GM12878 (cell line): ENCODE measurements around the gene BORCS8. TPM values are rescaled to one million over a fixed set of nuclear protein-coding genes. Genes with fewer than 3 reads are reported as not detected.

Experiments
- BHLHE40 ChIP-seq, 2 experiments: fragments of 450-650 bp in 1 of 2; IDR thresholded peaks; 2 replicates each; pipeline ENCODE4 v1.6.1; 2011 to 2017; ENCODE audit warnings: low read depth in 2 of 2, borderline replicate concordance in 1 of 2, improper control_type of control experiment in 1 of 2, low read length in 1 of 2, mild to moderate bottlenecking in 1 of 2
- CBX5 ChIP-seq: sonication (generic); IDR thresholded peaks from 2 replicates; pipeline ENCODE4 v1.6.1; 2016; ENCODE audit warnings: low read depth, moderate library complexity, mild to moderate bottlenecking, inconsistent platforms
- E4F1 ChIP-seq: fragments of 450-650 bp; IDR thresholded peaks from 2 replicates; pipeline ENCODE4 v1.6.1; 2018; ENCODE audit warnings: borderline replicate concordance, mild to moderate bottlenecking; ENCODE audit not compliant: partially characterized antibody
- HDAC2 ChIP-seq: fragments of 200-600 bp; sonication (generic); IDR thresholded peaks from 2 replicates; pipeline ENCODE4 v1.6.1; 2017
- KDM1A ChIP-seq: fragments of 200-600 bp; sonication (generic); IDR thresholded peaks from 2 replicates; pipeline ENCODE4 v1.6.1; 2016; ENCODE audit warnings: borderline replicate concordance
- MEF2A ChIP-seq: IDR thresholded peaks from 2 replicates; pipeline ENCODE4 v1.6.1; 2011; ENCODE audit warnings: low read depth, mild to moderate bottlenecking, low read length, moderate library complexity; ENCODE audit not compliant: insufficient read depth
- MXI1 ChIP-seq: fragments of 150-350 bp; IDR thresholded peaks from 2 replicates; pipeline ENCODE4 v1.6.1; 2011; ENCODE audit warnings: low read depth, mild to moderate bottlenecking, inconsistent platforms, low read length, improper control_type of control experiment
- NFIC ChIP-seq: IDR thresholded peaks from 2 replicates; pipeline ENCODE4 v1.6.1; 2012; ENCODE audit warnings: low read depth, mild to moderate bottlenecking, inconsistent platforms, low read length, moderate library complexity
- NR2C2 ChIP-seq: IDR thresholded peaks from 2 replicates; pipeline ENCODE4 v1.6.1; 2011; ENCODE audit warnings: borderline replicate concordance, low read depth; ENCODE audit not compliant: control insufficient read depth, insufficient read length
- RBBP5 ChIP-seq: fragments of 200-600 bp; sonication (generic); conservative IDR thresholded peaks from 2 replicates; pipeline ENCODE4 v1.6.1; 2016
- SMARCA5 ChIP-seq: fragments of 450-650 bp; IDR thresholded peaks from 2 replicates; pipeline ENCODE4 v1.6.1; 2017; ENCODE audit warnings: mild to moderate bottlenecking
- SREBF2 ChIP-seq: IDR thresholded peaks from 2 replicates; pipeline ENCODE4 v1.6.1; 2012; ENCODE audit warnings: mild to moderate bottlenecking, low read length
- STAT1 ChIP-seq: fragments of 450-650 bp; conservative IDR thresholded peaks from 2 replicates; pipeline ENCODE4 v1.6.1; 2014; ENCODE audit warnings: antibody characterized with exemption, mild to moderate bottlenecking
- STAT3 ChIP-seq: IDR thresholded peaks from 2 replicates; pipeline ENCODE4 v1.6.1; 2011; ENCODE audit warnings: low read depth, low read length, improper control_type of control experiment
- ZBTB33 ChIP-seq: fragments of 450-650 bp; IDR thresholded peaks from 2 replicates; pipeline ENCODE4 v1.6.1; 2017; ENCODE audit warnings: mild to moderate bottlenecking
- ZBTB4 ChIP-seq: fragments of 450-650 bp; formaldehyde crosslinking; IDR thresholded peaks from 2 replicates; pipeline ENCODE4 v1.4.0; 2022; ENCODE audit warnings: mild to moderate bottlenecking, moderate library complexity
- ZNF384 ChIP-seq: IDR thresholded peaks from 2 replicates; pipeline ENCODE4 v1.6.1; 2012; ENCODE audit warnings: low read depth, mild to moderate bottlenecking, low read length, improper control_type of control experiment, borderline replicate concordance
- ZSCAN29 ChIP-seq: fragments of 450-650 bp; IDR thresholded peaks from 2 replicates; pipeline ENCODE4 v1.6.1; 2017; ENCODE audit warnings: mild to moderate bottlenecking, moderate library complexity
- polyA plus RNA-seq, 11 experiments: library from polyadenylated mRNA; depleted of rRNA in 4 of 11; unstranded in 6 of 11; stranded (reverse) in 5 of 11; fragments of >200 nt; fragmentation: Nextera tagmentation in 4 of 11; fragmentation: Illumina TruSeq in 1 of 11; extraction: Ambion mirVana in 4 of 11; extraction: Trizol in 1 of 11; gene quantifications; 1 replicate in 1 of 11; 2 replicates in 10 of 11; pipeline versions ENCODE4 v1.2.1 to v1.2.3, GENCODE V29; 2011 to 2016; ENCODE audit warnings: inconsistent platforms in 2 of 11, missing spikeins in 2 of 11, low read depth in 1 of 11
- total RNA-seq, 4 experiments: library from RNA; depleted of rRNA in 3 of 4; stranded (reverse); fragments of >200 nt in 3 of 4; fragmentation: Illumina TruSeq in 1 of 4; extraction: Trizol in 1 of 4; gene quantifications; 2 replicates each; pipeline versions ENCODE4 v1.2.1 to v1.2.3, GENCODE V29; 2013 to 2021
- TF ChIP-seq, protein P1 (sequence below): IDR thresholded peaks from 2 replicates; pipeline ENCODE4 v1.6.1; 2012; ENCODE audit warnings: mild to moderate bottlenecking, low read depth, low read length

BORCS8 gene
- total and polyA plus RNA-seq, 10 of the 15 experiments (the other 5 are each of a cell fraction or from before 2014, with no cell fraction given) = 3.7 to 40.3 (median 23.4) TPM

DNA sequence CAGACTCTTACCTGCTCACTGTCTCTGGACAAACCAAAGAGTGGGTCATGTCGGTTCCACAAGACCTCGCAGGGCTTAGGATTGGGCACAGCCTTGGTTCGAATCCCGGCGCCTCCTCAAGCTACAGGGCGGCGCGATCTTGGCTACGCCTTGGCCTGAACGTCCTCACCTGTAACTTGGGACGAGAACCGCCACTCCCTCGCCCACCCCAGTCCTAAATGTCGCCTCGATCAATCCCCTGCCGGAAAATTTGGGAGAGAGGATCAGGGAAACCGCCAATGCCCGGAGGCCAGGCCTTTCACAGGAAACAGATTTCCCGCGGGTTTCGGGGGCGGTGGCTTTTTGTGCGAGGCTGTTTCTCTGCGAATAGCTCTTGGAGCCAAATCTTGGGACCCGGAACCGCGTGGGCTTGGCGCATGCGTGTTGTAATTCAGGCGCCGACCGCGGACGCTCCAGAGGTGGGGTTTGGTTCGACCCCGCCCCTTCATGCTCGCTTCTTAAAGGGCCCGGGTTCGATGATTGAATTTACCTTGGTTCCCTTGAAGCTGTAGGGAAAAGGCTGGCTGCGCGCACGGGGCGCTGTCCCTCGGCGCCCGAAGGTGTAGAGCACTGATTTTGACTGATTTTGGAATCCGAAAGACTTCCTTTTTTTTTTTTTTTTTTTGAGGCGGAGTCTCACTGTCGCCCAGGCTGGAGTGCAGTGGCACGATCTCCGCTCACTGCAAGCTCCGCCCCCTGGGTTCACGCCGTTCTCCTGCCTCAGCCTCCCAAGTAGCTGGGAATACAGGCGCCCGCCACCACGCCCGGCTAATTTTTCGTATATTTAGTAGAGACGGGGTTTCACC, 11.3 kb upstream of the BORCS8 start, which contains the start of gene NR2C2AP (continued):
- no peak for TF ChIP-seq ZBTB4 (CRISPR knock-in tag)
- 0 out of 2 replicates have a peak, but pooled peaks have one; percentile 36 for TF ChIP-seq CBX5
- TF ChIP-seq RBBP5 = no peak
- no peak for TF ChIP-seq MEF2A
- TF ChIP-seq ZBTB33 = peak; percentile 86
- TF ChIP-seq ZNF384 = 0 out of 2 replicates have a peak, but pooled peaks have one; percentile 33
- TF ChIP-seq ZSCAN29 = no peak
- TF ChIP-seq NFIC = no peak
- no peak for TF ChIP-seq STAT1
- no peak for TF ChIP-seq SMARCA5
- no peak for TF ChIP-seq SREBF2
- TF ChIP-seq NR2C2 = no peak
- TF ChIP-seq BHLHE40 (IDR thresholded peaks at IDR 0.05; ENCODE audit: borderline replicate concordance in 1 of 2, low read depth in 2 of 2, low read length in 1 of 2) = no peak
- TF ChIP-seq, protein P1, sequence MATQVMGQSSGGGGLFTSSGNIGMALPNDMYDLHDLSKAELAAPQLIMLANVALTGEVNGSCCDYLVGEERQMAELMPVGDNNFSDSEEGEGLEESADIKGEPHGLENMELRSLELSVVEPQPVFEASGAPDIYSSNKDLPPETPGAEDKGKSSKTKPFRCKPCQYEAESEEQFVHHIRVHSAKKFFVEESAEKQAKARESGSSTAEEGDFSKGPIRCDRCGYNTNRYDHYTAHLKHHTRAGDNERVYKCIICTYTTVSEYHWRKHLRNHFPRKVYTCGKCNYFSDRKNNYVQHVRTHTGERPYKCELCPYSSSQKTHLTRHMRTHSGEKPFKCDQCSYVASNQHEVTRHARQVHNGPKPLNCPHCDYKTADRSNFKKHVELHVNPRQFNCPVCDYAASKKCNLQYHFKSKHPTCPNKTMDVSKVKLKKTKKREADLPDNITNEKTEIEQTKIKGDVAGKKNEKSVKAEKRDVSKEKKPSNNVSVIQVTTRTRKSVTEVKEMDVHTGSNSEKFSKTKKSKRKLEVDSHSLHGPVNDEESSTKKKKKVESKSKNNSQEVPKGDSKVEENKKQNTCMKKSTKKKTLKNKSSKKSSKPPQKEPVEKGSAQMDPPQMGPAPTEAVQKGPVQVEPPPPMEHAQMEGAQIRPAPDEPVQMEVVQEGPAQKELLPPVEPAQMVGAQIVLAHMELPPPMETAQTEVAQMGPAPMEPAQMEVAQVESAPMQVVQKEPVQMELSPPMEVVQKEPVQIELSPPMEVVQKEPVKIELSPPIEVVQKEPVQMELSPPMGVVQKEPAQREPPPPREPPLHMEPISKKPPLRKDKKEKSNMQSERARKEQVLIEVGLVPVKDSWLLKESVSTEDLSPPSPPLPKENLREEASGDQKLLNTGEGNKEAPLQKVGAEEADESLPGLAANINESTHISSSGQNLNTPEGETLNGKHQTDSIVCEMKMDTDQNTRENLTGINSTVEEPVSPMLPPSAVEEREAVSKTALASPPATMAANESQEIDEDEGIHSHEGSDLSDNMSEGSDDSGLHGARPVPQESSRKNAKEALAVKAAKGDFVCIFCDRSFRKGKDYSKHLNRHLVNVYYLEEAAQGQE = no peak
- no peak for TF ChIP-seq HDAC2
- TF ChIP-seq MXI1 = peak; percentile 72
- TF ChIP-seq E4F1 = no peak
- TF ChIP-seq KDM1A = no peak
- no peak for TF ChIP-seq STAT3
